ENCODE data around the gene EN2.

EN2 gene

GRCh38 chr7:155465761-155466141, 7.8 kb downstream of the EN2 start:
- no peak for FAIRE-seq

- no peak for FAIRE-seq
Observed at GRCh38 chr7:155466142-155466813, 8.3 kb downstream of the EN2 start.

- FAIRE-seq, result no peak
Observed at GRCh38 chr7:155466814-155467733, 9.1 kb downstream of the EN2 start.

GRCh38 chr7:155467846-155468784, 10.2 kb downstream of the EN2 start:
- FAIRE-seq, result no peak

GRCh38 chr7:155468785-155469148, 10.8 kb downstream of the EN2 start:
- no peak for FAIRE-seq

- FAIRE-seq, result no peak
Observed at GRCh38 chr7:155469311-155470185, 11.6 kb downstream of the EN2 start.

GRCh38 chr7:155470186-155470487, 12.2 kb downstream of the EN2 start:
- FAIRE-seq, result no peak

- FAIRE-seq, result no peak
Observed at GRCh38 chr7:155470686-155471638, 13.0 kb downstream of the EN2 start.

GRCh38 chr7:155471718-155472117, 13.8 kb downstream of the EN2 start:
- FAIRE-seq, result no peak

GRCh38 chr7:155477476-155477875, 19.5 kb downstream of the EN2 start:
- no peak for FAIRE-seq

- FAIRE-seq, result no peak
Observed at GRCh38 chr7:155481764-155482163, 23.8 kb downstream of the EN2 start.

- FAIRE-seq, result no peak
Observed at GRCh38 chr7:155482511-155483183, 24.7 kb downstream of the EN2 start.

GRCh38 chr7:155483245-155483644, 25.3 kb downstream of the EN2 start:
- no peak for FAIRE-seq

GRCh38 chr7:155483868-155484325, 26.0 kb downstream of the EN2 start:
- FAIRE-seq, result no peak

- no peak for FAIRE-seq
Observed at GRCh38 chr7:155484483-155485399, 26.8 kb downstream of the EN2 start.

GRCh38 chr7:155486783-155487508, 29.0 kb downstream of the EN2 start:
- no peak for FAIRE-seq

- FAIRE-seq, result no peak
Observed at GRCh38 chr7:155487509-155488482, 29.9 kb downstream of the EN2 start.
